SKM-1 (cell line): ENCODE measurements around the gene CMBL.
"Not testable (repeated sequence)": the region's sequence is repeated elsewhere in the genome, so short reads cannot be mapped to it uniquely, and the experiment has no call there.

Source experiments
- DNase-seq: peaks from one replicate; lab custom pipeline; 2025; ENCODE audit not compliant: unreplicated experiment; lab: John Stamatoyannopoulos, UW

Gene CMBL

DNA sequence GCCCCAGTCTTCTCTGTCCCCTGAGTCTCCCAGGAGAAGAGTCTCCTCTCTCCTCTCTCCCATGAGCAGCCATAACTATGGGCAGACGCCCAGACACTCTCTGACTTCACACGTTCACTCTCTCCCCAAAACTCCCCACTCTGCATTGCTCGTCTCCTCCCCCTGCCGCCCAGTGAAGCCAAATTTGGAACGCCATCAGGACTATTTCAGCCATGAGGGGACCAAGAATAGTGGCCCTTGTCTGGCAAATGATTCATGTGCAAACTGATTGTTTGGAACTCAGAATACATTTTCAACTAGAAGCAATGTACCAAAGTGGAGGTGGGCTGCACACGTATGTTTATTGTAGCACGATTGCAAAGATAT is 20.9 kb downstream of the CMBL start:
- DNase-seq = no peak

DNA sequence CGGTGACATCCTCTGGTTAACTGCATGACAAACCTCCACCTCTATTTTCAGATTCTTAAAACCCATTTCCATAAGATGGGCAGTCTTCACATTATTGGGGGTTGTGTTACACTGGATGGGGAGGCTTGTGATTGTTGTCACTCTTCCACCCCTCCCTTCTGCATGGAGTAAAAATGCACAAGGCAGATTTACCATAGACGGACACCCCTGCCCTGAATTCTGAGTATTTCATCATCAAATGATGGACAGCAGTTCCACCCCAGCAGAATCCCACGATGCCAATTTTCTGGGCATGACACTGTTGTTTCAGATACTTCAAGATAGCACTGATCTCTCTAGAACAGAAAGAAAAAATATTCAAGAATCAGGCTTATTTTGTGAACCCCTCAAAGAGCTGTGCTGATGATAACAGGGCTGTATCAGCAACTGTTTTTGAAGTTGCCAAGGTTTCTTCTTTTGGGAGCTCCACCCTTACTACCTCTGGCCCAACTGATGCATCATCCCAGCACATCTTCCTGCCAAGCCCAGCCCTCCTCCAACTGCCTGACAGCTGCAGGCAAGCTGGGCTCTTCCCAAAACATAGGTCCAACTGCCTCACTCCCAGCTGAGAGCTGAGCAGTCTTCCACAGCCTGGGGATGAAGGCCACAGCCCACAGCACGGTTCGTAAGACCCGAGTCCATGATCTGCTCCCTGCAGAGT is 21.4 kb downstream of the CMBL start:
- DNase-seq = no peak

DNA sequence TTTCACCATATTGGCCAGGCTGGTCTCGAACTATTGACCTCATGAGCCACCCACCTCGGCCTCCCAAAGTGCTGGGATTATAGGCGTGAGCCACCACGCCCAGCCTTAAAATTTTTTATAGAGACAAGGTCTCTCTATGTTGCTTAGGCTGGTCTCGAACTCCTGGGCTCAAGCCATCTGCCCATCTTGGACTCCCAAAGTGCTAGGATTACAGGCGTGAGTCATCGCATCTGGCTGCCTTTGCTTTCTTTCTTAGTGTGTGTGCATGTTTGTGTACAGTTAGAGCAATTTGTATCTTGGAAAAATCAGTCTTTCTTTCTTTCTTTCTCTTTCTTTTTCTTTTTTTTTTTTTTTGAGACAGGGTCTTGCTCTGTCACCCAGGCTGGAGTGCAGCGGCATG is 22.3 kb downstream of the CMBL start:
- not testable (repeated sequence) for DNase-seq

DNA sequence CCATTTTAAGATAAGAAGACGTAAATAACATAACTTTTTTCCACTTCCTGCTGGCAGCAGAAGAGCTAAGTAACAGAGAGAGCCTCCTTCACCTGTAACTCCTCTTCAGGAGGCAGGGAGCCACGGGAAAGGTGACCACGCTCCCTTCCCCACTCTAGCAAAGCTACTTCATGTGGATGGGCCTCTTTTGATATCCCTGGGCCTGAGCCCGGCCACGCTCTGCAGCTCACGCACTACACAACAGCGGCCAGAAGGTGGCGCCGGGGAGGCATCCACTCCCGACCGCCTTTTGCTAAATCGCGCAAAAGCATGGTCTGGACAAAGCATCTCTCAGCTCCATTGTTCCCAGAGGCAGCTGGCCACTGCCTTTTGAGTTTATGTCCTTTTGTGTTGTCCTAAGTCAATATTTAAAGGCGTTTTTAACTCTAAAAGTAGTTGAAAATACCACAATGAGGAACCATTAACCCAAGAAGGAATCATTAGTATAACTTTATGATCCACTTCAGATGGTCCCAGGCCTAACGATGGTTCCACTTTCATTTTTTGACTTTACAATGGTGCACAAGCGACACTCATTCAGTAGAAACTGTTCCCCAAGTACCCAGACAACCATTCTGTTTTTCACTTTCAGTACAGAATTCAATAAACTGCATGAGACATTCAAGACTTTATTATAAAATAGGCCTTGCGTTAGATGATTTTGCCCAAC is 23.6 kb downstream of the CMBL start:
- DNase-seq = peak; percentile 56

DNA sequence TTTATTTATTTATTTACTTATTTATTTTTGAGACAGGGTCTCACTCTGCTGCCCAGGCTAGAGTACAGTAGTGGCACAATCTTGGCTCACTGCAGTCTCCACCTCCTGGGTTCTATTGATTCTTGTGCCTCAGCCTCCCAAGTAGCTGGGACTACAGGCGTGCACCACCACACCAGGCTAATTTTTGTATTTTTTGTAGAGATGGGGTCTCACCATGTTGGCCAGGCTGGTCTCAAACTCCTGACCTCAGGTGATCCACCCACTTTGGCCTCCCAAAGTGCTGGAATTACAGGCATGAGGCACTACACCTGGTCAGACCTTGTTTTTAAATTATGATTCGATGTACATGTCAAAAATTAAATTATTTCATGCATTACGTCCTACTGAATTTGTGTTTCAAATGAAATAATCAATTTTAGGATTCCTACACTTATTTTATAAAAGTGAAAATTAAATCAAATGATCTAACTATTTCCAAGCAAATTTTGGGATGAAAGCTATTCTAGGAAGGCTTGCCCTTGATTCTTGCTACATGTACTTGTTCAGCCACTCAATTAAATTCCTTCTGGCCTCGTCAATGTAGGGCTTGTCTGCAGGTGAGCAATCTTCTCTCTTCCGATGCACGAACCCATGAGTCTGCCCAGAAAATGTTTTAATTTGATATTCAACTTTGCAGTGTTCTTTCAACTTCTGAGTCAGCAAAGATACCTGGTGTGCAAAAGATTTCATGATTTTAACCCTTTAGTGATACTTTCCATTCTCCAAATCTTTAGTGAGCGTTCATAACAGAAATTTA is 27.6 kb downstream of the CMBL start:
- no peak for DNase-seq

DNA sequence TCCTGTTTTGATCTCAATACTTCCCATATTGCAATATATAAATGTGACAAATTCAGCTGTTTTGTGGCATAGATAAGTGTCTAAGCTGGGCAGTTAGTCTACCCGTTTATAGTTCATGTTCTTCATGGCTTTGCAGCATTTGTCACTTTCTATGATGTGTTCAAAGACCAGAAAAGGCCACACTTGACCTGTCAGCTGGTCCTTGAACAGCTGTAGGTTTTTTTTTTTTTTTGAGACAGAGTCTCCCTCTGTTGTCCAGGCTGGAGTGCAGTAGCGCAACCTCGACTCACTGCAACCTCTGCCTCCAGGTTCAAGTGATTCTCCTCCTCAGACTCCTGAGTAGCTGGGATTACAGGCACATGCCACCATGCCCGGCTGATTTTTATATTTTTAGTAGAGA is 28.4 kb downstream of the CMBL start:
- DNase-seq = no peak

DNA sequence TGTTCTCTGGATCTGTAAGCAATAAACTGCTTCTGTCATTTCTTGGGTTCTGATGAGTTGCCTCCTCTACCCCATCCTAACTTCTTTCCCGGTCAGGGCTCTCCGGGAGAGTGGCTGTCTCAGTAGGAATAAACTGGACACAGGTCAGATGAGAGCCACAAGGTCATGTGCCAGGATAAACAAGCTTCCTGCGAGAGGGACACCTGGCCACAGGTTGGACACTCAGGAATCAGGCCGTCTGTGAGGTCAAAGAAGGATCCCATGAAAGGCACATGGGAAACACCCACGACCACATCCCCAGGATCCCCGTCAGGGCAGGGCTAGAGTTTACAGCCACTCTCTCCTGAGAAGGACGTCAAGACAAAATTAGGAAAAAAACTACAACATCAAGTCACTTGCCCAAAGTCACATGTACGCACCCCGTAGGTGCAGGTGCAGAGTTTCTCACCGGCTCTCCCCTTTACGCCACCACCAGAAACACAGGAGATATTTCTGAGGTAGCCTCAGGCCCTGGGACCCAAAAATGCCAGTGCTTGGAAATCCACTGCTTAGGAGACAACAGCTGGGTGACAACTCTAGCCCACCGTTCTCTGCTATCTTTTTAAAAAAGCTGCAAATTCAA is 28.9 kb downstream of the CMBL start:
- no peak for DNase-seq

DNA sequence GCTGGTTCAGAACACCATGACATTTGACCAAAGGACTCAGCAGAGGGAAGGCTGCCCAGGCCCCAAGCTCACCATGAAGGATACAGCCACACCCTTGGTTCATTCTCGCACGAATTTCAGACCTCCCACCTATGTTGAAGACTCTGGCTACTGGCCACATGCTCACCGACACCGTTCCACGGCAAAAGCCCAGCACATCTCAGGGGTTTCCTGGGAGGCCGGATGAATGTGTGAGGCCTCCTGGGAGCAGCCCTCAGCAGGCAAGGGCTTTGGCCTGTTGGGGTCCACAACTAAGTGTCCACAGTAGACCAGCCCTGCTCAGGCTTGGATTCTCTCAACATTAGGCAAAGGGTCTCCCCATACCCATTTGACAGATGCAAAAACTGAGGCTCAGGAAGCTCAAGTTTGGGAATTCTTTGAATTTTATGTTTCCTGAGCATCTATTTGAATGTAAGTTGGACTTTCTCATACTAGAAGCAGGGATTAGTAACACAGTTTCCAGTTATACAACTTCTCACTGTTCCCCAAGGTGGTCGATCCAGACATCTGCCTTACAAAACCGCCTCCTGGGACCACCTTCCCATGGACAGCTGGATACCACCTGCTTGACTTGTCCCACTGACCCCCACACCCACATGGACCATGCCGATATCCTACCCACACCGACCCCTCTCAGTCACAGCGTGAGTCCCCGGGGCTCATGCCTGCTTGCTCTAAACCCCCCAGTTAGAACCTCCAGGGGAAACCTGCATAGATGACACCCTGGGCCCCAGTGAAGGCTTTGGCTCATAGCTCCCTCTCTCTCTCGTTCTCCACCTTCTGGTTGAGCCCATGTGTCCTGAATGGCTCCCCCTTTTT is 29.7 kb downstream of the CMBL start:
- DNase-seq = no peak

DNA sequence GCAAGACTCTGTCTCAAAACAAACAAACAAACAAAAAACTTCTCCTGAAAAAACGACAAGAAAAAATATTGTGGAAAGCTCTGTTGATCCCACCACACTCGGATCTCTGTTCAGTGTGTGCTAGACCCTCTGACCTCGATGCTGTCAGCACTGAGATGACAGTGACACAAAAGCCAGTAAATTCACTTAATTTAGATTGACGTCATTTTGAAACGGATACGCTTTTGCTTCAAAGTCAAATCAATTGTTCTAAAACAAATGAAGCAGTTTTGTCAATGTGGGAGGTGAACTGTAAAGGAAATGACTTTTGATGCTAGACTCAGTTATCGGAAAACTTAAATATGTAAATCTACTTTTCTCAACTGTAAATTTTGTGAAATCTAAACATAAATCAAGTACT is 31.0 kb downstream of the CMBL start:
- DNase-seq = no peak

DNA sequence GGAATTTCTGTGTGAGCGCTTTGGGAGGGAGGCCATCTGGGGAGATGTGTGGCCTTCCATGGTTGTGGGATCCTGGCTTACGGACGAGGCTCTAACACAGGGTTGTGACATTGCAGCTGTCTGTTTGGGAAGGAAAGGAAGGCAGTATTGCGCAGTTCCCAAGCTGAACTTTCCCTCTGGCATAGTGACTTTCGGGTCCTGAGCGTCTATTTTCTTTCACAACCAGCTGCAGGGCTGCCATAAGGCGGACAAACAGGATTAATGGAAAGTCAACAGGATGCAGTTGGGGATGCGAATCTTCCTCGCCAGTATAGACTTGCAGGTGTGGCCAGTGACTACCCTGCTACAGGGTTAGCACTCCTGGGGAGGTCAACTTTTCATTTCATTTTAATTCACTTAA is 31.7 kb downstream of the CMBL start:
- DNase-seq = no peak

DNA sequence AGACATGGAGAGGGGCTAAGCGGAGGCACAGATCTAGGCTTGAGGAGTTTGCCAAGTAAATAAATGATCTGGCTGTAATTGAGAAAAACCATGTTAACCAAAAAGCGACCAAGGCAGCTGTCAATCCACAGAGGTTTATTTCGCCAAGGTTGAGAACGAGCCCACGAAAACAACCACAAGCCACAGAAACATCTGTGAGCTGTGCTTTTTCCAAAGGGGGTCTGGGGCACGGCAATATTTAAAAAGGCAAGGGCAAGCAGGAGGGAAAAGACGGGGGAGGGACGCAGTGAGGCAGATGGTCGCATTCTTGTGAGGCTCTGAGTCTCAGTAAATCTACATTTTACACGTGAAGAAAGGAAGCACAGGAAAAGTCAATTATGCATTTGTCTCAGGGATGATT is 32.2 kb downstream of the CMBL start:
- DNase-seq = no peak

DNA sequence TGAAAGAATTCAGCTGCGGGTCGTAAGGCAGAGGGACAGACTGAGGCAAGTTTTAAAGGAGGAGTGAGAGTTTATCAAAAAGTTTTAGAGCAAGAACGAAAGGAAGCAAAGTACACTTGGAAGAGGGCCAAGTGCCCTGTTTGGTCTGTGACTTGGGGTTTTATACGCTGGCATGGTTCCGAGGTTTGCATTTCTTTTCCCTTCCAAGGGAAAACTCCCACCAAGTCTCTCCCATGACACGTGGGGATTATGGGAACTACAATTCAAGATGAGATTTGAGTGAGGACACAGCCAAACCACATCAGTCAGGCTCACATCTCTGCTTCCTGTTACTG is 34.9 kb downstream of the CMBL start:
- not testable (repeated sequence) for DNase-seq

DNA sequence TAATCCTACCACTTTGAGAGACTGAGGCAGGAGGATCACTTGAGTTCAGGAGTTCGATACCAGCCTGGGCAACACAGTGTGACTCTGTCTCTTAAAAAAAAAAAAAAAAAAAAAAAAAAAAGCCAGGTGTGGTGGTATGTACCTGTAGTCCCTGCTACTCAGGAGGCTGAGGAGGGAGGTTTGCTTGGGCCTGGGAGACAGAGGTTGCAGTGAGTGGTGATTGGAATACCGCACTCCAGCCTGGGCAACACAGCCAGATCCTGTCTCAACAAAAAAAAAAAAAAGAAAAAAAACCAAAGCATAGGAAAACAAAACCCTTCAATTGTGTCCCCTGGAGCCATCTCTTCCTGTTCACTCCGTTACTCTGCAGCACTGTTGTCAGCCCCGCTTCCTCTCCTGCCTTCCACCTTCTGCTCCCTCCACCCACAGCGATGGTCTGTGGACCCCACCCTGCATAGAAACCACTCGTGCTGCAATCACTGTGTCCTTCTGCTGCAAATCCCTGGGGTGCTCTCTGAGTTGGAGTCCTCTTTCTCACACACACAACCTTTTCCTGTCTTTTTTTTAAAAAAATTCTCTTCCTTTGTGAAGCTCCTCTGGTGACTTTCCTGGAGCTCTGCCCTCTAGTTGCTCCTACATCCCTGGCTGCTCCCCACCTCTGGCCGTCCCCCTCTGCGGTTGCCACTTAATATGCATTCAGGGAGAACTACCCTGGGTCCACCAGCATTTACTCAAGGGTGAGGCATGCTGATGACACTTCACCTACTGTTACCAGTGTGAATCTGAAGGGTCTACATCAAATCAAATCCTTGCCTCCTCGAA is 35.4 kb downstream of the CMBL start:
- DNase-seq = no peak

DNA sequence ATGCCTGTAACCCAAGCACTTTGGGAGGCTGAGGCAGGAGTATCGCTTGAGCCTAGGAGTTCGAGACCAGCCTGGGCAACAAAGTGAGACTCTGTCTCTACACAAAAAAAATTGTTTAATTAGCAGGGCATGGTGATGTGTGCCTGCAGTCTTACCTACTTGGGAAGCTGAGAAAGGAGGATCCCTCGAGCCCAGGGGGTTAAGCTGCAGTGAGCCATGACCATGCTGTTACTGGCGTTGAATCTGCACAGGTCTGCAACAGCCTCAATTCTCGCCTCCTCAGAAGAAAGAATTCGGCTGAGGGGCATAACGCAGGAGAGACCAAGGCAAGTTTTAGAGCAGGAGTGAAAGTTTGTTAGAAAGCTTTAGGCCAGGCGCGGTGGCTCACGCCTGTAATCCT is 39.6 kb downstream of the CMBL start:
- no peak for DNase-seq

DNA sequence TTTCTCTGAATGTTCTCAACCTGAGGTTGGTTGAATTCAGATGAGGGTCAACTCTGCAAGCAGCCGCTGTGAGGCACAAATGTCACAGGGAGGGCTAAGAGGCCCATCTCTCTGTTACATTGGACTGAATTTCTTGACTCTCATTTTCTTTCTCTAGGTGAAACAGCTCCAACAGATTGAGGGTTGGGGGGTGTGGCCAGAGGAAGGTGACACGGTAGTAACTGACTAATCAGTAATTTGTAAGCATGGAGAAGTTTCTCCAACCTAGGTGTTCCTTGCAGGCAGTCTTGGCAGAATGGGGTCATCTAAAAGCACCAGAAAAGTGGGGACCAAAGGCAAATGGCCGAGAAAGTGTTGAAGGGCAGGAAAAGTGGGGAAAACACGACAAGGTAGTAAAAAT is 40.9 kb downstream of the CMBL start:
- no peak for DNase-seq

DNA sequence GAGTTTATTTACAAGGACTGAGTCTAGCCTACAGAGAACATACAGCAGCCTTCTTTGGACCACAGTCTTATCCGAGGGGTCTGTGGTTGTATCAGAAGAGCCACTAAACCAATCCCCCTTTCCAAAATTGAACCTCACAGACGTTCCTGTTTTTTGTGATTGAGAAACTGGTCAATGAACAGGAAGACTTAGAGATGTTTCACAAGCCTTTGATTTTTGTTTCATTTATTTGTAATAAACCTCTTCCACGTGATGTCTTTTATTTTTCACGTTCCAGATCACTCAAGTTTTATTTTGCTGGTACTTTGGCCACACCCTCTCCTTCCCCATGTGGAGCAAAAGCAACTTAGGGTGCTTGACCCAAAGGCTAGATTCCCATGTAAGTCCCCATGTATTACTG is 41.6 kb downstream of the CMBL start:
- DNase-seq = no peak

DNA sequence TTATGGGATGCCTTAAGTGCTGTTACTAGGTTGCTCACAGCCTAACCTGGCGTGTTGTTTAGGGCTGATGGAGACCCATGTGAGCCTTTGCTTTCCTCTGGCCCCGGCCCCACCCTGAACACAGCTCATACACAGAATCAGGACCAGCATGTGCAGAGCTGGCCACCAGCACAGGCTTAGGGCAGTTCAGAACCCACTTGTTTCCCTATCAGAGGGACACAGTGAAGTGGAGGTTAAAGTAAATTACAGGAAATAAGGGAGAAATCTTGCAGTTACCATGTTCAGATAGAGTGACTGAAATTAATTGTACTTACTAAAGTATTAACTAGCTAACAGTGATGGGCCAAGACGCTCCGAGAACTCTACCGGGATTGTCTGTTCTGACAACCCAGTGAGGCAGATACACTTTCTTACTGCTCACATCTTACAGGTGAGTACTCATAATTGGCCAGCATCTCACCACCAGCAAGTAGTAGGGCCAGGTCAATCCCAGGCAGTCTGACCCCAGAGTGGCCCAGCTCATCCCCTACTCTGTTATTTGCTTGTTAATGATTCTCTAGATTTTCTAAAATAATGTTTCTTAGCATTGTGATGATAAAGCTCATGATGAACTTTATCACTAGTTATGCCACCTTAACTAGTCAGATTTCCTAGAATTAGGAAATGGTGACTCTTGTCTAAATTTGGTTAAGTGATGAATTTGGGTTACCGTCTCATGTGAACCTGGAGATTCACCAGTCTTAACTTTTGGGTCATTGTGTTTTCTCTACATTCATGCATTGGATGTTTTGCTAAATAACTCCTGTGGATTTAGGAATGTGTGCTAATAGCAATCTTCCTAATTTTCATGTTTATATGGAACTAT is 42.2 kb downstream of the CMBL start:
- no peak for DNase-seq

DNA sequence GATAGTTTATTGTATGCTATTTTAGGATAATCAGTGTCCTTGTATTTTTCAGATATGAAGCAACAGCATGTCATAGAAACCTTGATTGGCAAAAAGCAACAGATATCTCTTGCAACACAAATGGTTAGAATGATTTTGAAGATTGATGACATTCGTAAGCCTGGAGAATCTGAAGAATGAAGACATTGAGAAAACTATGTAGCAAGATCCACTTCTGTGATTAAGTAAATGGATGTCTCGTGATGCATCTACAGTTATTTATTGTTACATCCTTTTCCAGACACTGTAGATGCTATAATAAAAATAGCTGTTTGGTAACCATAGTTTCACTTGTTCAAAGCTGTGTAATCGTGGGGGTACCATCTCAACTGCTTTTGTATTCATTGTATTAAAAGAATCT is 43.1 kb downstream of the CMBL start:
- no peak for DNase-seq

DNA sequence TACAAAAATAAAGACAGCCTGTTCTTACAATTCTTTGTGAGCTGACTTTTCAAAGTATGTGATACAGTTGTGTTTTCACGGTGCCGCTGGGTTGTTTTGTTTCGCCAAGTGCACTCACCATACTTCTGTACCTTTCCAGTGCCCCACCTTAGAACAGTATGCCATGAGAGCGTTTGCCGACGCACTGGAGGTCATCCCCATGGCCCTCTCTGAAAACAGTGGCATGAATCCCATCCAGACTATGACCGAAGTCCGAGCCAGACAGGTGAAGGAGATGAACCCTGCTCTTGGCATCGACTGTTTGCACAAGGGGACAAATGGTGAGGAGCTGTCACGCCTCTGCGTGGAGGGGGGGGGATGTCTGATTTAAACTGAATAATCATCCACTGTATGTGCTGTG is 44.7 kb downstream of the CMBL start:
- DNase-seq = no peak
